ENCODE results near the gene STX7. TPM values are rescaled to one million over a fixed set of nuclear protein-coding genes. Genes with fewer than 3 reads are reported as not detected.

Gene STX7
- polyA plus RNA-seq, 2 of the 4 experiments (the other 2 are of a cell fraction) = 19.2 to 29.5 TPM

DNA sequence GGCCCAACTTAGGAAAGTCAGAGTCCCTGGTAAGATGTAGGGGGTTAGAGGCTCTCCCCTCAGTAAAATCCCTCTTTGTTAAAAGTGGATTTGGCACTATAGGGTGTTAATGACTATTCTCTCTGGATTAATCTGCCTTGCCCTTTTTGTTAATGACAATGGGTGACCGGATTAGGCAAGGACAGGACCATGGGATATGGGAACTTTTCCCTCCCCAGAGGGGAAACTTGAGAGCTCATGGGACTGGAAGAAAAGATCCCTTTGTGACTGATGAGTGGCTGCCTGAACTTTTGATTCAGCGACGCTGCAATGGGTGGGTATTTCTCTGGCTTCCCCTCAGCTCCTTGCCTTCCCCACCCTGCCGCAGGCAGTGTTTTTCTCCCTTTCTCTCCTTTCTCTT lies 12.9 kb upstream of the STX7 start:
- H3K4me1 ChIP-seq = peaks cover 8% of the 10 kb centered on the region
- no peak overlapping the region for H3K27ac ChIP-seq
- no peak for FAIRE-seq
- no peak overlapping the region for H3K4me2 ChIP-seq
- TF ChIP-seq HDAC2 (IDR thresholded peaks at IDR 0.05) (no peak), CHD2 (IDR thresholded peaks at IDR 0.05; ENCODE audit: low read length, partially characterized antibody) (no peak), RARB (CRISPR knock-in tag; IDR thresholded peaks at IDR 0.05) (no peak), CTCF (IDR thresholded peaks at IDR 0.05) (no peak), RCOR1 (IDR thresholded peaks at IDR 0.05; ENCODE audit: low read depth, low read length) (no peak), CBX2 (IDR thresholded peaks at IDR 0.05; ENCODE audit: borderline replicate concordance, low read depth) (no peak), TP53 (CRISPR knock-in tag; IDR thresholded peaks at IDR 0.05) (no peak), MAZ (IDR thresholded peaks at IDR 0.05; ENCODE audit: borderline replicate concordance, low read depth, low read length) (no peak), GATA3 (IDR thresholded peaks at IDR 0.05; ENCODE audit: borderline replicate concordance) (no peak), NFE2L2 (conservative IDR thresholded peaks at IDR 0.05; ENCODE audit: low read length) (no peak)
- TF ChIP-seq, protein P1, sequence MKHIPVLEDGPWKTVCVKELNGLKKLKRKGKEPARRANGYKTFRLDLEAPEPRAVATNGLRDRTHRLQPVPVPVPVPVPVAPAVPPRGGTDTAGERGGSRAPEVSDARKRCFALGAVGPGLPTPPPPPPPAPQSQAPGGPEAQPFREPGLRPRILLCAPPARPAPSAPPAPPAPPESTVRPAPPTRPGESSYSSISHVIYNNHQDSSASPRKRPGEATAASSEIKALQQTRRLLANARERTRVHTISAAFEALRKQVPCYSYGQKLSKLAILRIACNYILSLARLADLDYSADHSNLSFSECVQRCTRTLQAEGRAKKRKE (CRISPR knock-in tag; IDR thresholded peaks at IDR 0.05; ENCODE audit: low read depth) = no peak
- TF ChIP-seq, protein P2, sequence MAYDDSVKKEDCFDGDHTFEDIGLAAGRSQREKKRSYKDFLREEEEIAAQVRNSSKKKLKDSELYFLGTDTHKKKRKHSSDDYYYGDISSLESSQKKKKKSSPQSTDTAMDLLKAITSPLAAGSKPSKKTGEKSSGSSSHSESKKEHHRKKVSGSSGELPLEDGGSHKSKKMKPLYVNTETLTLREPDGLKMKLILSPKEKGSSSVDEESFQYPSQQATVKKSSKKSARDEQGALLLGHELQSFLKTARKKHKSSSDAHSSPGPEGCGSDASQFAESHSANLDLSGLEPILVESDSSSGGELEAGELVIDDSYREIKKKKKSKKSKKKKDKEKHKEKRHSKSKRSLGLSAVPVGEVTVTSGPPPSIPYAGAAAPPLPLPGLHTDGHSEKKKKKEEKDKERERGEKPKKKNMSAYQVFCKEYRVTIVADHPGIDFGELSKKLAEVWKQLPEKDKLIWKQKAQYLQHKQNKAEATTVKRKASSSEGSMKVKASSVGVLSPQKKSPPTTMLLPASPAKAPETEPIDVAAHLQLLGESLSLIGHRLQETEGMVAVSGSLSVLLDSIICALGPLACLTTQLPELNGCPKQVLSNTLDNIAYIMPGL (CRISPR knock-in tag; IDR thresholded peaks at IDR 0.05; ENCODE audit: borderline replicate concordance) = no peak
- H3K4me3 ChIP-seq = no peak overlapping the region
- no peaks in the 10 kb centered on the region for H3K9me3 ChIP-seq
- no peak for DNase-seq (ENCODE audit: low read depth in 1 of 2, low spot score in 1 of 2)
- WGBS (ENCODE audit: missing lambda C conversion rate) = 91% methylated on average over 4 of the region's 4 CpGs
- CTCF ChIA-PET = no interaction called here
- POLR2A ChIA-PET = no interaction called here
- ATAC-seq = no peak

- Histone ChIP-seq H3K27ac (no peak overlapping the region), H3K4me3 (no peak overlapping the region), H3K9me3 (no peaks in the 10 kb centered on the region), H3K4me1 (peaks cover 8% of the 10 kb centered on the region), H3K4me2 (no peak overlapping the region)
- no peak for FAIRE-seq
- no peak for ATAC-seq
- CTCF ChIA-PET = no interaction called here
- DNase-seq (ENCODE audit: low read depth in 1 of 2, low spot score in 1 of 2) = no peak
- POLR2A ChIA-PET = no interaction called here
- TF ChIP-seq POLR2A (IDR thresholded peaks at IDR 0.05; ENCODE audit: low read length) (no peak), NR3C1 (IDR thresholded peaks at IDR 0.05) (no peak), HEYL (CRISPR knock-in tag; IDR thresholded peaks at IDR 0.05) (no peak), HOXB13 (CRISPR knock-in tag; IDR thresholded peaks at IDR 0.05; ENCODE audit: low read depth) (no peak), CEBPB (IDR thresholded peaks at IDR 0.05) (no peak), JUN (IDR thresholded peaks at IDR 0.05) (no peak), BHLHE40 (IDR thresholded peaks at IDR 0.05; ENCODE audit: low read depth, low read length) (no peak), NFE2L2 (conservative IDR thresholded peaks at IDR 0.05; ENCODE audit: low read length) (no peak), TFCP2L1 (CRISPR knock-in tag; IDR thresholded peaks at IDR 0.05) (no peak), MYC (IDR thresholded peaks at IDR 0.05; ENCODE audit: borderline replicate concordance, low read length) (no peak), EP300 (IDR thresholded peaks at IDR 0.05) (no peak), EHF (CRISPR knock-in tag; IDR thresholded peaks at IDR 0.05) (no peak), RCOR1 (IDR thresholded peaks at IDR 0.05; ENCODE audit: low read depth, low read length) (no peak), PBX3 (IDR thresholded peaks at IDR 0.05) (no peak), CHD4 (IDR thresholded peaks at IDR 0.05; ENCODE audit: borderline replicate concordance) (no peak), TP53 (CRISPR knock-in tag; IDR thresholded peaks at IDR 0.05) (no peak), GATA3 (IDR thresholded peaks at IDR 0.05; ENCODE audit: borderline replicate concordance) (no peak)
- TF ChIP-seq, protein P1 (CRISPR knock-in tag; IDR thresholded peaks at IDR 0.05; ENCODE audit: low read depth) = no peak
- TF ChIP-seq, protein P2 (CRISPR knock-in tag; IDR thresholded peaks at IDR 0.05; ENCODE audit: borderline replicate concordance) = no peak
- TF ChIP-seq, protein P3, sequence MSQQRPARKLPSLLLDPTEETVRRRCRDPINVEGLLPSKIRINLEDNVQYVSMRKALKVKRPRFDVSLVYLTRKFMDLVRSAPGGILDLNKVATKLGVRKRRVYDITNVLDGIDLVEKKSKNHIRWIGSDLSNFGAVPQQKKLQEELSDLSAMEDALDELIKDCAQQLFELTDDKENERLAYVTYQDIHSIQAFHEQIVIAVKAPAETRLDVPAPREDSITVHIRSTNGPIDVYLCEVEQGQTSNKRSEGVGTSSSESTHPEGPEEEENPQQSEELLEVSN (IDR thresholded peaks at IDR 0.05; ENCODE audit: borderline replicate concordance, low read depth) = no peak
- WGBS (ENCODE audit: missing lambda C conversion rate) = 60% methylated on average over 5 of the region's 5 CpGs
Observed at GRCh38 chr6:132524646-132525045, 11.7 kb upstream of the STX7 start.

Measured in A549 (cell line).